Measurements from ENCODE around the gene BCKDK. TPM values are rescaled to one million over a fixed set of nuclear protein-coding genes. Genes with fewer than 3 reads are reported as not detected.
"Not testable (repeated sequence)": the region's sequence is repeated elsewhere in the genome, so short reads cannot be mapped to it uniquely, and the experiment has no call there.

BCKDK gene
- total RNA-seq, 1 donor from 2014 or later = 43.5 TPM

- no peaks in the 10 kb centered on the region for H3K36me3 Mint-ChIP-seq (ENCODE audit: low read depth)
- no peak for TF ChIP-seq CTCF (conservative IDR thresholded peaks at IDR 0.05)
- no peak overlapping the region for H3K27ac Mint-ChIP-seq (ENCODE audit: unreplicated experiment)
- no peaks in the 10 kb centered on the region for H3K9me3 Mint-ChIP-seq
- DNase-seq (ENCODE audit: low read depth, low spot score) = no peak
- H3K27me3 Mint-ChIP-seq (ENCODE audit: low read depth) = peaks cover 50% of the 10 kb centered on the region
- H3K4me1 Mint-ChIP-seq = peaks cover 4% of the 10 kb centered on the region
- no peak overlapping the region for H3K4me3 Mint-ChIP-seq
Observed at GRCh38 chr16:31147574-31147973, 39.4 kb downstream of the BCKDK start.

- TF ChIP-seq CTCF (conservative IDR thresholded peaks at IDR 0.05) = no peak
- H3K36me3 Mint-ChIP-seq (ENCODE audit: low read depth) = no peaks in the 10 kb centered on the region
- peaks cover 4% of the 10 kb centered on the region for H3K4me1 Mint-ChIP-seq
- no peak for DNase-seq (ENCODE audit: low read depth, low spot score)
- no peak overlapping the region for H3K27ac Mint-ChIP-seq (ENCODE audit: unreplicated experiment)
- H3K27me3 Mint-ChIP-seq (ENCODE audit: low read depth) = peaks cover 50% of the 10 kb centered on the region
- H3K4me3 Mint-ChIP-seq = no peak overlapping the region
- no peaks in the 10 kb centered on the region for H3K9me3 Mint-ChIP-seq
Observed at GRCh38 chr16:31148281-31148728, 40.1 kb downstream of the BCKDK start.

GRCh38 chr16:31148896-31149295, 40.7 kb downstream of the BCKDK start:
- H3K36me3 Mint-ChIP-seq (ENCODE audit: low read depth) = no peaks in the 10 kb centered on the region
- no peak overlapping the region for H3K4me3 Mint-ChIP-seq
- no peak overlapping the region for H3K27ac Mint-ChIP-seq (ENCODE audit: unreplicated experiment)
- no peak for TF ChIP-seq CTCF (conservative IDR thresholded peaks at IDR 0.05)
- H3K9me3 Mint-ChIP-seq = no peaks in the 10 kb centered on the region
- peaks cover 51% of the 10 kb centered on the region for H3K27me3 Mint-ChIP-seq (ENCODE audit: low read depth)
- H3K4me1 Mint-ChIP-seq = peaks cover 4% of the 10 kb centered on the region
- no peak for DNase-seq (ENCODE audit: low read depth, low spot score)

DNA sequence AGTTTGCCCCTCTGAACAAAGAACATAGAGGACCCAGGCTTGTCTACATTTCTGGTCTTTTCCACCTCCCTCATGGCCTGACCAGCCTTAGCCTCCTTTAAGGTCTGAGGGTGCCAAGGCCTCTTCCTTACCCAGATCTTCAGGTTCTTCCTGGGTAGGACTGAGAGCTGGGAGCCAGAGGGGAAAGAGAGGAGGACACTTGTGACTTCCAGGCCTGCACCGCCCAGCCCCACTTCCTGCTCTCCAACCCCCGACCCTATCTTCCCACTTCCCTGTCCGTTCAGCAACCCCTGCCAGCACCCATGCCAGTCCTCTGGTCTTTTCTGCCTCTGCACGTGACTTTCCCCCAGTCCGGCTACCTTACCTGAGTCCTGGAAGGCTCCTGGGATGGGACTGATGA, 41.1 kb downstream of the BCKDK start:
- H3K4me1 Mint-ChIP-seq = peaks cover 4% of the 10 kb centered on the region
- TF ChIP-seq CTCF (conservative IDR thresholded peaks at IDR 0.05) = no peak
- no peak for DNase-seq (ENCODE audit: low read depth, low spot score)
- H3K9me3 Mint-ChIP-seq = no peaks in the 10 kb centered on the region
- peaks cover 51% of the 10 kb centered on the region for H3K27me3 Mint-ChIP-seq (ENCODE audit: low read depth)
- H3K36me3 Mint-ChIP-seq (ENCODE audit: low read depth) = no peaks in the 10 kb centered on the region
- H3K27ac Mint-ChIP-seq (ENCODE audit: unreplicated experiment) = no peak overlapping the region
- H3K4me3 Mint-ChIP-seq = no peak overlapping the region

DNA sequence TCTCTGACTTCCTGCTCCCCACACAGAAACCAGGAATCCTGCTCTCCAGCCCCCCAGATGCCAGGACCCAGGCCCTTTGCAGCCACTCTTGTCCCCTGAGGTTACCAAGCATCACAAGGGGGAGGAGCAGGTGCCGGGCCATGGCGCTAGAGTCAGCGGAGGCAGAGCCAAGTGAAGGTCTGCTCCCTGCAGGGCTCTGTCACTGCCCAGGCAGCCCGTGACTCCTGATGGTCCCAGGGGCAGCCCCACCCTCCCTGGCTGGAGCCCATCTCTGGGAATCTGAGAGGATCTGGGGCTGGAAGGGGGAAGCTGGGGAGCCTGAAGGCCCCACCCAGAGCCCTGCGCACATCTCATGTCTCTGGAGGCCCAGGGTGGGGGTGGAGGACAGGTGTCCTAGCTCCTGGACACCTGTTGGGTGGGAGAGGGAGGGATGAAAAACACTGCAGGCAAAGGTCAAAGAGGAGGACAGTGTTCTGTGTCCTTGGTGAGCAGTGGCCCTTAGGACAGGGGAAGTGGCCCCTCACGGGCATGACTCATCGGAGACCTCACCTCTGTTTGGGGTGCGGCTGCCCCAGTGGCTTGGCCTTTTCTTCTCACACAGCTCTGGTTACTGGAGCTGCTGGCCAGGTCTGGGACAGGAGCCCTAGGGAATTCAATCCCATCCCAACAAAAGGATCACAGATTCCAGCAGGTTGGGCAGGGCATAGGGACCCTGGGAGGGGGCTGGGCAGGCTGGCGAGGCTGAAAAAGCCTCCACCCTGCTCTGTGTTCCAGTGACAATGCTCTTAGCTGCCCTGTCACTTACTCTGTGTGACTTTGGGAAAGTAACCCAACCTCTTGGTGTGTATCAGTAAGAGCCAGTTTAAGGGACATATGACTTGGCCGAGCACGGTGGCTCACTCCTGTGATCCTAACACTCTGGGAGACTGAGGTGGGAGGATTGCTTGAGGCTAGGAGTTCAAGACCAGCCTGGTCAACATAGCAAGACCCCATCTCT, 42.0 kb downstream of the BCKDK start, which contains the start of gene PRSS36:
TSS of gene PRSS36 (minus strand) at position 173 of the 997 bp plus-strand sequence. CDS start at position 142, 31 bp downstream.
- DNase-seq (ENCODE audit: low read depth, low spot score) = no peak
- TF ChIP-seq CTCF (conservative IDR thresholded peaks at IDR 0.05) = no peak
- no peaks in the 10 kb centered on the region for H3K36me3 Mint-ChIP-seq (ENCODE audit: low read depth)
- H3K4me3 Mint-ChIP-seq = no peak within 1 kb of the TSS
- H3K27me3 Mint-ChIP-seq (ENCODE audit: low read depth) = peaks cover 52% of the 10 kb centered on the region
- H3K27ac Mint-ChIP-seq (ENCODE audit: unreplicated experiment) = no peak within 1 kb of the TSS
- no peaks in the 10 kb centered on the region for H3K9me3 Mint-ChIP-seq
- peaks cover 4% of the 10 kb centered on the region for H3K4me1 Mint-ChIP-seq

DNA sequence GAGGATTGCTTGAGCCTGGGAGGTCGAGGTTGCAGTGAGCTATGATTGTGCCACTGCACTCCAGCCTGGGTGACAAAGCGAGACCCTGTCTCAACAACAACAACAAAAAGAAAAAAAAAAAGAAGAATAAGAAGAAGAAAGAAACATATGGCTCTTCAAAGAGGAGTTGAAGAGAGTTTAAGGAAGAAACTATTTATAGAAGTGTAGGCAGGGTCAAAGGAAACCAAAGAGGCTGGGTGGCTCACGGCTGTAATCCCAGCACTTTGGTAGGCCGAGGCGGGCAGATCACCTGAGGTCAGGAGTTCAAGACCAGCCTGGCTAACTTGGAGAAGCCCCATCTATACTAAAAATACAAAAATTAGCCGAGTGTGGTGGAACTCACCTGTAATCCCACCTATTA, 42.8 kb downstream of the BCKDK start:
- not testable (repeated sequence) for DNase-seq (ENCODE audit: low read depth, low spot score); H3K36me3 Mint-ChIP-seq (ENCODE audit: low read depth); H3K27ac Mint-ChIP-seq (ENCODE audit: unreplicated experiment); H3K4me1 Mint-ChIP-seq; H3K4me3 Mint-ChIP-seq; H3K9me3 Mint-ChIP-seq
- peaks cover 47% of the 10 kb centered on the region for H3K27me3 Mint-ChIP-seq (ENCODE audit: low read depth)

All from neural crest cell (in vitro differentiated cells).